ENCODE measurements around the gene ABHD8. TPM values are rescaled to one million over a fixed set of nuclear protein-coding genes. Genes with fewer than 3 reads are reported as not detected.

The ABHD8 gene
- total RNA-seq, 1 experiment from 2014 or later, result 13.2 TPM

GRCh38 chr19:17347877-17348276, 44.7 kb upstream of the ABHD8 start:
- Mint-ChIP-seq H3K9me3 (no peaks in the 10 kb centered on the region), H3K4me1 (peaks cover 18% of the 10 kb centered on the region), H3K36me3 (peaks cover 4% of the 10 kb centered on the region; the same call in 1 of the 2 replicates), H3K27ac (peak overlapping the region; percentile 8; the same call in 1 of the 2 replicates), H3K27me3 (ENCODE audit: low read depth) (peaks cover 3% of the 10 kb centered on the region; the same call in 1 of the 2 replicates), H3K4me3 (no peak overlapping the region)
- ATAC-seq (no peak), DNase-seq (ENCODE audit: low spot score) (no peak)
- ChIA-PET CTCF (interaction anchor here (2.2 to 4.4 kb wide), 3 partner anchors 14 to 42 kb away, joined by 17 to 21 read pairs (median 19); partner anchors contain the start of gene ANO8), POLR2A (interaction anchor here (0.9 kb wide), 1 partner anchor 45 kb away, joined by 3 read pairs; no protein-coding TSS in a partner anchor)
- TF ChIP-seq ATF2 (CRISPR knock-in tag; IDR thresholded peaks at IDR 0.05; ENCODE audit: borderline replicate concordance, low read depth) (no peak), ZNF138 (CRISPR knock-in tag; conservative IDR thresholded peaks at IDR 0.05) (no peak), GABPB1 (CRISPR knock-in tag; IDR thresholded peaks at IDR 0.05) (no peak), FOXK1 (CRISPR knock-in tag; IDR thresholded peaks at IDR 0.05) (no peak), PREB (CRISPR knock-in tag; IDR thresholded peaks at IDR 0.05; ENCODE audit: borderline replicate concordance) (no peak), NFE2L1 (CRISPR knock-in tag; IDR thresholded peaks at IDR 0.05) (no peak), CREM (CRISPR knock-in tag; IDR thresholded peaks at IDR 0.05) (no peak), E2F1 (CRISPR knock-in tag; IDR thresholded peaks at IDR 0.05) (no peak), ERG (CRISPR knock-in tag; IDR thresholded peaks at IDR 0.05) (no peak), ZNF232 (CRISPR knock-in tag; IDR thresholded peaks at IDR 0.05) (no peak), ARID4B (CRISPR knock-in tag; IDR thresholded peaks at IDR 0.05; ENCODE audit: borderline replicate concordance) (no peak), TEAD4 (CRISPR knock-in tag; IDR thresholded peaks at IDR 0.05) (no peak)

- peaks cover 3% of the 10 kb centered on the region; the same call in 1 of the 2 replicates for H3K27me3 Mint-ChIP-seq (ENCODE audit: low read depth)
- no peak for ATAC-seq
- H3K4me3 Mint-ChIP-seq, result no peak overlapping the region
- no peak overlapping the region for H3K27ac Mint-ChIP-seq
- H3K4me1 Mint-ChIP-seq, result peaks cover 18% of the 10 kb centered on the region
- H3K9me3 Mint-ChIP-seq, result no peaks in the 10 kb centered on the region
- ChIA-PET CTCF (interaction anchor here (0.6 to 4.4 kb wide), 4 partner anchors 14 to 43 kb away, joined by 3 to 21 read pairs (median 18); partner anchors contain the start of gene ANO8), POLR2A (no interaction called here)
- DNase-seq (ENCODE audit: low spot score), result no peak
- H3K36me3 Mint-ChIP-seq, result peaks cover 9% of the 10 kb centered on the region
- TF ChIP-seq GABPB1 (CRISPR knock-in tag; IDR thresholded peaks at IDR 0.05) (no peak), ZNF317 (CRISPR knock-in tag; IDR thresholded peaks at IDR 0.05; ENCODE audit: borderline replicate concordance, low read depth) (no peak), STAT6 (CRISPR knock-in tag; conservative IDR thresholded peaks at IDR 0.05; ENCODE audit: low read depth) (no peak), ZNF423 (CRISPR knock-in tag; IDR thresholded peaks at IDR 0.05) (no peak), MYBL2 (CRISPR knock-in tag; IDR thresholded peaks at IDR 0.05) (no peak), ZSCAN18 (CRISPR knock-in tag; IDR thresholded peaks at IDR 0.05) (no peak), NFATC4 (CRISPR knock-in tag; IDR thresholded peaks at IDR 0.05) (no peak), ZNF671 (CRISPR knock-in tag; IDR thresholded peaks at IDR 0.05) (no peak)
Measured at GRCh38 chr19:17347361-17347760, 44.1 kb upstream of the ABHD8 start.

Measured in WTC11 (cell line).